ENCODE measurements around the gene SLC25A22.

- TF ChIP-seq CTCF (IDR thresholded peaks at IDR 0.05; ENCODE audit: low read depth, low read length) (no peak), EZH2phosphoT487 (IDR thresholded peaks at IDR 0.05; ENCODE audit: low read depth) (no peak)
Measured at GRCh38 chr11:787084-787675, 10.9 kb downstream of the SLC25A22 start.

Data from OCI-LY3 (cell line).